ENCODE data around the gene MON1A. TPM values are rescaled to one million over a fixed set of nuclear protein-coding genes. Genes with fewer than 3 reads are reported as not detected.
"Not testable (repeated sequence)": the region's sequence is repeated elsewhere in the genome, so short reads cannot be mapped to it uniquely, and the experiment has no call there.

MON1A gene, protein sequence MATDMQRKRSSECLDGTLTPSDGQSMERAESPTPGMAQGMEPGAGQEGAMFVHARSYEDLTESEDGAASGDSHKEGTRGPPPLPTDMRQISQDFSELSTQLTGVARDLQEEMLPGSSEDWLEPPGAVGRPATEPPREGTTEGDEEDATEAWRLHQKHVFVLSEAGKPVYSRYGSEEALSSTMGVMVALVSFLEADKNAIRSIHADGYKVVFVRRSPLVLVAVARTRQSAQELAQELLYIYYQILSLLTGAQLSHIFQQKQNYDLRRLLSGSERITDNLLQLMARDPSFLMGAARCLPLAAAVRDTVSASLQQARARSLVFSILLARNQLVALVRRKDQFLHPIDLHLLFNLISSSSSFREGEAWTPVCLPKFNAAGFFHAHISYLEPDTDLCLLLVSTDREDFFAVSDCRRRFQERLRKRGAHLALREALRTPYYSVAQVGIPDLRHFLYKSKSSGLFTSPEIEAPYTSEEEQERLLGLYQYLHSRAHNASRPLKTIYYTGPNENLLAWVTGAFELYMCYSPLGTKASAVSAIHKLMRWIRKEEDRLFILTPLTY
- total RNA-seq = 7.7 TPM
- long read RNA-seq, transcript MON1A-201 (6 exons, 2,370 nt) = major isoform, 14 of 19 reads
- long read RNA-seq, partial matches to known transcripts = 4 of 19 reads
- long read RNA-seq, other reads (novel, unspliced or antisense) = 0 of 19 reads

DNA sequence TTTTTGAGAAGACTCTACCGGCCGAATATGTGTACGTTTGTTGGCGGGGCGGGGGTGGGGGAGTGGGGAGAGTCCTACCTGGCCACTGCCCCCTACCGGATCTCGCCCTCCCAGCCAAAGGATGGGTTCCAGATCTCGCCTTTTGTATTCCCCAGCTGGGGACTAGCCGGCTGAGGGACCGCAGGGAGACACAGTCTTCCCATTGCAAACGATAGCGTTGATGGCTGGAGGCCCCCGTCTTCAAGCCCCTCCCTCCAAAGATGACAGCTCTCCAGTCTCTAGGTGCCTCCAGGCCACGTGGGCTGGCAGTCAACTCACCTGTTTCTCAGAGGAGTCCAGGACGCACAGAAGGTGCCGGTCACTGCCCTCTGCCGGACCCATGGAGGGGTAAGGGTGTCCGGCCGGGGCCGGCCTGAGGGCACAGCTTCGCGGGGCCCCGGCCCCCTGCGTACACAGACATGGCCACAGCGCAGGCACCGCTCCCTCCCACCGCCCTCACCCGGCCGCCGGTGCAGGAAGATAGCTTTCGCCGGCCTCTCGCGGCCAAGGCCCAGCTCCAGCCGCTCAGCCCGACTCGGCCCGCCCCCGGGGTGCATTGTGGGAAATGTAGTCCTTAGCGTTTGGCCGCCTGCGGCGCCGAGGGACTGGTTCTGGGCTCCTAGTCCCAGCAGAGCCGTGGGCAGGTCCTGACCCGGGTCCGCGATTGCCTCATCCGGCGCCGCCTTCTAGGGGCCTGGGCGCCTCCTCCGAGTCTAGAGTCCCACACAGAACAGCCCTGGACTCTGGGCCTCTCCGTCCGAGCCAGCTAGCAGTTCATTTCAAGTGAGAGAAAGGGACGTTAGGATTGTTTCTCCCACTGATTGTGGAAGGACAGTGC, at the start of gene MON1A:
MON1A (minus strand) TSS at position 521 of the 877 bp plus-strand sequence. CDS start 16,465 bp downstream, outside the sequence.
- intact Hi-C loops (cut with DNase I) = loop anchor here (1.0 kb wide), 1 partner anchor 10 kb away; no protein-coding TSS in a partner anchor
- ATAC-seq (peak; percentile 99), DNase-seq (ENCODE audit: missing footprints) (peak; percentile 98)

DNA sequence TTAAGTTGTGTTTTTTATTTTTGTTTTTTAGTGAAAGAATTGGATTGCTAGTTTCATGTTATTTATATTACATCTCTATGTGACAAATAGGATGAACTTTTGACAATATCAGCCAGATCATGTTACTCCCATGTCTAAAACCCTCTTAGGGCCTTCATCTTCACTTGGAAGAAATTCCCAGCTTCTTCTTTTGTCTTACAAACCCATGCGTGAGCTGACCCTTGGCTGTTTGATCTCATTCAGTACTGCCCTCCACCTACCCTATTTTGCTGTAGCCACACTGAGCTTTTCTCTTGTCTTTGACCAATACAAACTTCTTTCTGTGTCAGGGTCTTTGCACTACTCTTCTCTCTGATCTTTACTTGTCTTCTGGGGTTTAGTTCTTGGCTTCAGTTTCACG, 47.3 kb upstream of the MON1A start:
- ATAC-seq = no peak
- intact Hi-C loops (cut with DNase I) = no loop called here
- no peak for DNase-seq (ENCODE audit: missing footprints)

DNA sequence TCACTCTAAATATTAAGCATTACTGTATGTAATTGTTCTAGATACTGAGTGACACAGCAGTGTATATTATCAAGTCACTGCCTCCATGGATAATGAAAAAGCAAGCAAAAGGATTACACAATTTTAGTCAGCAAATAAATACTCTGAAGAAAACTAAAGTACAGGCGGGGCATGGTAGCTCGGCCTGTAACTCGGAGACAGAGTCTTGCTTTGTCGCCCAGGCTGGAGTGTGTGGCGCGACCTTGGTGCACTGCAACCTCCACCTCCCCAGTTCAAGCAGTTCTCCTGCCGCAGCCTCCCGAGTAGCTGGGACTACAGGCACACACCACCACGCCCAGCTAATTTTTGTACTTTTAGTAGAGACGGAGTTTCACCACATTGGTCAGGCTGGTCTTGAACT, 43.0 kb upstream of the MON1A start:
- DNase-seq (ENCODE audit: missing footprints) = no peak
- intact Hi-C loops (cut with DNase I) = no loop called here
- no peak for ATAC-seq

DNA sequence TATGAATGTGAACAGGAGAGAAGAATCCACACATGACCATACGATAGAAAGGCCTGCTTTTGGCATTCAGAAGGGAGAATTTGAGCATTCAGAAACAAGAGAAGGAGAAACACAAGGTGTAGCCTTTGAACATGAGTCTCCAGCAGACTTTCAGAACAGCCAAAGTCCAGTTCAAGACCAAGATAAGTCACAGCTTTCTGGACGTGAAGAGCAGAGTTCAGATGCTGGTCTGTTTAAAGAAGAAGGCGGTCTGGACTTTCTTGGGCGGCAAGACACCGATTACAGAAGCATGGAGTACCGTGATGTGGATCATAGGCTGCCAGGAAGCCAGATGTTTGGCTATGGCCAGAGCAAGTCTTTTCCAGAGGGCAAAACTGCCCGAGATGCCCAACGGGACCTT, 38.7 kb upstream of the MON1A start:
- ATAC-seq (no peak), DNase-seq (ENCODE audit: missing footprints) (no peak)
- intact Hi-C loops (cut with DNase I) = no loop called here

DNA sequence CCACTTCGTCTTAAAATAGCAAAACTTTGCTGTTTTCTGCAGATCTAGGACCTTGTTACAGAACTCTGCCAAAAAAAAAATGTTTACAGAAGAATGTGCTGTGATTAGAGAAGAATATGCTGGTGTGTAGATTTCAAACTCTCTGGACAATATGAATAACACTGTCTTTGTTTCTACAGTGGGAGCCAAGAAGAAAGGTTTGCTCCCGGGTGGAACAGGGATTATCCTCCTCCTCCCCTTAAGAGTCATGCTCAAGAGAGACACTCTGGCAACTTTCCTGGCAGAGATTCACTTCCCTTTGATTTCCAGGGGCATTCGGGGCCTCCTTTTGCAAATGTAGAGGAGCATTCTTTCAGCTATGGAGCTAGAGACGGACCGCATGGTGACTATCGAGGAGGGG, 37.7 kb upstream of the MON1A start:
- intact Hi-C loops (cut with DNase I) = no loop called here
- ATAC-seq = no peak
- no peak for DNase-seq (ENCODE audit: missing footprints)

DNA sequence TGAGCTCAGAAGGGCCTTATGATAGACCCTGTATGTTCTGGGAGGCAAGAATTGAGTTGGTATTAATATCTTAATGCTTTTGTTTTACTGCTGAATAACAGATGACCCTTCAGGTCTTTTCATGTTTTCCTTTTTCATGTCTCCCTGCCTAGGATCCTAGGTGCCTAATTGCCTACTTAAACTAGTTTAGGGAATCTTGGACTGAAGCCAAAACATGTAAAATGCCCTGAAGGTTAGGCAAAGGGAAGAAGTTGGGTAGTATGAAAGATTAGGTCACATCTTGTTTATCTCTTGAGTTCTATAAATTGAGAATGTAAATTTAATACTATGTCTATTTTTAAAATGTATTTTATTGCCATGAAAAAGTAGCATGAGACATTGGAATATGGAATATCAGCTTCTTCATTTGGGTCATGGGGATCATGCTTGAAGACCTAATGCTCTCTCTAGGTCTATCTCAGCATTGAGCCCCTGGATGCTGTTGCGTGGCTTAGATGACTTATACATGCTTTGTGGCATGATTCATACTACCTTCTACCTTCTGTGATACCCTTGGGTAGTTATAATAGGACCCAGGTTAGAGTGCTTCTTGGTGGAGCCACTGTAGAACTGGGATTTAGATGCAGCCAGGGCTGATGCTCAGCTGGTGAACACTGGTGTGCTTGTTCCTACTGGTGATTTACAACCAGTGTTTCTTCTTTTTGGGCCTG, 36.8 kb upstream of the MON1A start:
- intact Hi-C loops (cut with DNase I) = no loop called here
- no peak for ATAC-seq

DNA sequence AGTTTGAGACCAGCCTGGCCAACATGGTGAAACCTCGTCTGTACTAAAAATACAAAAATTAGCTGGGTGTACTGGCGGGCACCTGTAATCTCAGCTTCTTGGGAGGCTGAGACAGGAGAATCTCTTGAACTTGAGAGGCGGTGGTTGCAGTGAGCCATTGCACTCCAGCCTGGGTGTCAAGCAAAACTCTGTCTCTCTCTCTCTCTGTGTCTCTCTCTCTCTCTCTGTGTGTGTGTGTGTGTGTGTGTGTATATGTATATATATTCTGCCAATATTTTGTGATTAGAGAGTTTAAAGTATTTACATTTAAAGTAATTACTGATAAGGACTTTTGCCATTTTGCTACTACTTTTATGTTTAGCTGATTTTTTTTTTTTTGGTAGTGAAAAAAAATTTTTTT, 26.0 kb upstream of the MON1A start:
- no peak for ATAC-seq
- intact Hi-C loops (cut with DNase I) = no loop called here

More for the DNA sequence above, 36.8 kb upstream of the MON1A start:
- no peak for DNase-seq (ENCODE audit: missing footprints)

DNA sequence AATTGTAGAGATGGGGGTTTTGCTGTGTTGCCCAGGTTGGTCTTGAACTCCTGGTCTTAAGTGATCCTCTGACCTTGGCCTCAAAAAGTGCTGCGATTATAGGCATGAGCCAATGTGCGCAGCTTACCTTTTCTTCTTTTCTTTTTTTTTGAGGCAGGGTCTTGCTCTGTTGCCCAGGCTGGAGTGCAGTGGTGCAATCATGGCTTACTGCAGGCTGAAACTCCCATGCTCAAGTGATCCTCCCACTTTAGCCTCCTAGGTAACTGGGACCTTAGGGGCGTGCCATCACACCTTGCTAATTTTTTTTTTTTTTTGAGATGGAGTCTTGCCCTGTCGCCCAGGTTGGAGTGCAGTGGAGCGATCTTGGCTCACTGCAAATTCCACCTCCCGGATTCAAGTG, 23.3 kb upstream of the MON1A start:
- ATAC-seq (no peak), DNase-seq (ENCODE audit: missing footprints) (no peak)
- intact Hi-C loops (cut with DNase I) = no loop called here

More for the DNA sequence above, 26.0 kb upstream of the MON1A start:
- no peak for DNase-seq (ENCODE audit: missing footprints)

DNA sequence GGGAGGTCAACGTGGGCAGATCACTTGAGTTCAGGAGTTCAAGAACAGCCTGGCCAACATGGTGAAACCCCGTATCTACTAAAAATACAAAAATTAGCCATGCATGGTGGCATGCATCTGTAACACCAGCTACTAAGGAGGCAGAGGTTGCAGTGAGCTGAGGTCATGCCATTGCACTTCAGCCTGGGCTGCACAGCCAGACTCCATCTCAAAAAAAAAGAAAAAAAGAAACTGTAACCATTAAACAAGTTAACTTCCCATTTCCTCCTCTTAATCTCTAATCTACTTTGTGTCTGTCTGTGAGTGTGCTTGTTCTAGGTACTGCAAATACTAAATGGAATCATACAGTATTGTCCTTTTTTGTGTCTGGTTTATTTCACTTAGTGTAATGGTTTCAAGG, 13.0 kb upstream of the MON1A start:
- DNase-seq (ENCODE audit: missing footprints) (no peak), ATAC-seq (no peak)
- intact Hi-C loops (cut with DNase I) = loop anchor here (10.0 kb wide), 1 partner anchor 92 kb away; no protein-coding TSS in a partner anchor

DNA sequence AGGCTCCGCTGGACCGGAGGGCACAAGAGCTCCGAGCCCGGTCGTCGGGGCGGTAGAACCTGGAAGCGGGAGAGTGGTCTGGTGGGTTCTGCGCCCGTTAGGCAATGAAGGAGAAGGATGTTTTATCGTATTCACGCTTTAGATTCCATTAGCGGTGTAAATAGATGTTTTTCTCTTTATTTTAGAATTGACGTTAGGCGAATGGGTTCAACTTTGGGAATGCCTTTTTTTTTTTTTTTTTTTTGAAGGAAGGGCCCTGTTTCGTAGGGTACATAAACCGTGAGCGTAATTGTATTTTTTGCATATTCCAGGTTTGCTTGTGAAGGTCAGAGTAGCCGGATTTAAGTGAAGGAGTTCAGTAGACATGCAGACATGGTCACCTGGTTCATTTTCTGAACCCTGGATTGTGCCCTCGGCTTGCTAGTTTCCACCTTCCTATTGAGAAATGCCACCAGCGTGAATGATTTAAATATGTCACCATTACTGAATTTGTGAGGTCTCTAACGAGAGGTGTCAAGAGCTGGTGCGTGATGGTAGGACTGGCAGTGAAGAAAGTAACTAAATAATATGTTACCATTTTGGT, 11.1 kb upstream of the MON1A start:
- ATAC-seq (no peak), DNase-seq (ENCODE audit: missing footprints) (no peak)
- intact Hi-C loops (cut with DNase I) = loop anchor here (10.0 kb wide), 1 partner anchor 94 kb away; no protein-coding TSS in a partner anchor

DNA sequence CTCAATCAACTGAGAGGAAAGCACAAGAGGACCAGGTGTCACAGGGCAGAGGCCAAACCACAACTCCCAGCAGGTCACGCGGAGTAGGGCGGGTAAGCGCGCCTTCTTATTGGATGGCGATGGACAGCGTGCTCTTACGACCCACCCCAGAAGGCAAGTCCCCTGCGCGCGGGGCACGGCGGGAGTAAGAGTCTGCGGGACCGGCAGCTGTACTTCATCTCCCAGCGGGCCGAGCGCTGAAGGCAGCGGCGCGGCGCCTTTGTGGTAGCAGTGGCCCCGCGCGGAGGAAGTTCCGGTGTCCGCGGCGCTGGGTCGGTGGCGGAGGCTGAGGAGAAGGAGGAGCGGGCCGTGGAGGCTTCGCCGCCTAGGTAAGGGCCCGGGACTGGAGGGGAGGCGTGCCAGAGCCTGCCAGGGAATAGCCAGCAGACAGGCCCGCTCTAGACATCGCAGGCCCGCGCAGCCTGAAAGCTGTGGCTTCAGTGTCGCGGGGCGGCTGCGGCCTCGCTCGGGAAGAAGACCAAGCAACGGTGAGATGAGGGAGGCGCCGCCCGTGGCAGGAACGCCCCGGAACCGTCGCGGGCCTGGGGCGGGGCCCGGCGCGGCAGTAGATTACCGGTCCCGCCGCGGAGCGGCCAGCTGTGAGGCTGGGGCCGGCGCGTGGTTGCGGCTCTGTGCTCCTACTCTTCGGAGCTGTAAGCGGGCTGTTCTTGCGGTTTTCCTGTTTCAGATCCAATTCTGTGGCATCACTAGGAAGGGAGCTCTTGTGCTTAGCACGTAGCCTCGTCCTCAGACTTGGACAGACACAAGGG, 10.5 kb upstream of the MON1A start, which contains the start of gene RBM6:
RBM6 (plus strand) TSS at position 293 of the 809 bp plus-strand sequence. CDS start 22,492 bp downstream, outside the sequence.
- ATAC-seq = peak; percentile 99
- DNase-seq (ENCODE audit: missing footprints) = peak; percentile 99
- intact Hi-C loops (cut with DNase I) = loop anchor here (1.0 to 10.0 kb wide), 2 partner anchors 10 to 95 kb away; no protein-coding TSS in a partner anchor

DNA sequence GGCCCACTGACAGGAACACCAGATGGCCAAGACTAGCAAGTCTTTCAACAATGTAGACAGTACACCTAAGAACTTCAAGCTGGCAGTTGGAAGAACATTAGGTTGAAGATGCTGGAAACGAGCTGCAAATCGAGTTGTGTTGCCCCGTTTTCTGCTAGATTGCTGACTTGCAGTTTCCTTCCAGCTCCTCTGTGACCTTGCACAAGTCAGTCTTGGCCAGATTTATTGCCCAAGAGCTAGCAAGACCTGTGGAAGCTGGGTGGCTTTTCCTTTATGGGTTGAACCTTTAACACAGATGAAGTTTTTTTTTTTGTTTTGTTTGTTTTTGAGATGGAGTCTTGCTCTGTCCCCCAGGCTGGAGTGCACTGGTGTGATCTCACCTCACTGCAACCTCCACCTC, 7.5 kb upstream of the MON1A start:
- ATAC-seq (no peak), DNase-seq (ENCODE audit: missing footprints) (no peak)
- intact Hi-C loops (cut with DNase I) = no loop called here

DNA sequence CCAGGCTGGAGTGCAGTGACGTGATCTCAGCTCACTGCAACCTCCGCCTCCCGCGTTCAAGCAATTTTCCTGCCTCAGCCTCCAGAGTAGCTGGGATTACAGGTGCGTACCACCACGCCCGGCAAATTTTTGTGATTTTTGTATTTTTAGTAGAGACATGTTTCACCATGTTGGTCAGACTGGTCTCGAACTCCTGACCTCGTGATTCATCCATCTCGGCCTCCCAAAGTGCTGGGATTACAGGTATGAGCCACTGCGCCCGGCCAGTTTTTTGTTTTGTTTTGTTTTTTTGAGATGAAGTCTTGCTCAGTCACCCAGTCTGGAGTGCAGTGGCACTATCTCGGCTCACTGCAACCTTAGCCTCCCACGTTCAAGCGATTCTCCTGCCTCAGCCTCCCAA, 2.7 kb upstream of the MON1A start:
- intact Hi-C loops (cut with DNase I); ATAC-seq; DNase-seq (ENCODE audit: missing footprints): not testable (repeated sequence)

DNA sequence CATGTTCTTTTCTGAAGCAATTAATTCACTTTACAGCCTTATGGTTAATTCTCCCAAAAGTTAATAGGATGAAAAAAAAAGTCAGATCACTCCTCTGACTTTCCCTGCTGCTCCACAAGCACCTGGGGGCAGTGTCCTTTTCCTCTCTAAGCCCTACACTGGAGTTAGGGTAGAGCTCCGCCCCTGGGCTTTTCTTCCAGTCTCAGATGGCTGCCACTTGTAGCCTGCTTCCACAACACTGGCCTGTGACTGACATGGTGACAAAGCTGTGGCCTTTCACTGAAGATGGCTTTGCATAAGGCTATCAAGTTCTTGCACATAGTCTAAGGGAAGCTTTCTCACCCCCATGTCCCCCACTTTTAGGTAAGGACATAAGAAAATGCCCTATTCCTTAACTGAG, 1.3 kb upstream of the MON1A start:
- intact Hi-C loops (cut with DNase I) = loop anchor here (1.0 kb wide), 1 partner anchor 8 kb away; no protein-coding TSS in a partner anchor

DNA sequence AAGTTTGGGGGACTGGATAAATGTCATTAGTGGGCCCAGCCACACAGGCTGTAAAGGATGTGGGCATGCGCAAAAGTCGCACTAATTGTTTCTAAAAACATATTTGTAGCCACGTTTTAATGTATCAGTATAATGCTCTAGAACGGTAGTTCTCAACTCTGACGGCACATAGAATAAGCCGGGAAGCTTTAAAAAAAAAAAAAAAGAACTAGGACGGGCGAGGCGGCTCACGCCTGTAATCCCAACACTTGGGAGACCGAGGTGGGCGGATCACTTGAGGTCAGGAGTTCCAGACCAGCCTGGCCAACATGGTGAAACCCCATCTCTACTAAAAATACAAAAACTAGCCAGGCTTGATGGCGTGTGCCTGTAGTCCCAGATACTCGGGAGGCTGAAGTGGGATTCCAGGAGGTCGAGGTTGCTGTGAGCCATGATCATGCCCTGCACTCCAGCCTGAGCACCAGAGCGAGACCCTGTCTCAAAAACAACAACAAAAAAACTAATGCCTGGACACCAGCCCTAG, 618 bp upstream of the MON1A start:
- no peak for DNase-seq (ENCODE audit: missing footprints)
- no peak for ATAC-seq
- intact Hi-C loops (cut with DNase I) = loop anchor here (1.0 kb wide), 1 partner anchor 9 kb away; no protein-coding TSS in a partner anchor

More for the DNA sequence above, 1.3 kb upstream of the MON1A start:
- DNase-seq (ENCODE audit: missing footprints) (no peak), ATAC-seq (no peak)

DNA sequence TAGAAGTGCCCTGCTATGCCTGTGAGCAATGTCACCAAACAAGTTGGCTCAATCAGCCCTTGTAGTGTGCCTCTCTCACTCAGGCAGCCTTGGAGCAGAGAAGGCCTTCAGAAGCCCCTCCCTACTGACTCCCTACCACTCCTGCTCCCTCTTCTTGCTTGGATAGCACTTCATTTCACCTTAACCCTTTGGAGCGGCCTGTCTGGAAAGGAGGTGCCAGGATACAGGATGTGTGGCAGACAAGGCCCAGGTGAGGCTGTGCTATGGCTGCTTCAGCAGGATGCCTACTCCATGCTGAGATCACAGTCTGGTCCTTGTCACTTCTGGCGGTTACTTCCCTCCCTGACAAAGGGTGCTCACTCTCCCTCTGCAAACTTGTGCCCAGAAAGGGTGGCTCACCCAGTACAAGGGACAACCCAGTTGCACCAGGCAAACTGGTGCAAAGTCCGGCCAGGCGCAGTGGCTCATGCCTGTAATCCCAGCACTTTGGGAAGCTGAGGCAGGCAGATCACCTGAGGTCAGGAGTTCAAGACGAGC, 1.1 kb downstream of the MON1A start:
- ATAC-seq (no peak), DNase-seq (ENCODE audit: missing footprints) (no peak)
- intact Hi-C loops (cut with DNase I) = no loop called here
